C4-2B (cell line): ENCODE measurements around the gene SLC10A7.

Experiments used
- ZFX ChIP-seq: fragments of 450-650 bp; IDR thresholded peaks from 2 replicates; pipeline ENCODE4 v1.6.1; 2017
- TF ChIP-seq, protein P1 (sequence below): fragments of 450-650 bp; conservative IDR thresholded peaks from 2 replicates; pipeline ENCODE4 v1.5.1; 2017; ENCODE audit warnings: mild to moderate bottlenecking

DNA sequence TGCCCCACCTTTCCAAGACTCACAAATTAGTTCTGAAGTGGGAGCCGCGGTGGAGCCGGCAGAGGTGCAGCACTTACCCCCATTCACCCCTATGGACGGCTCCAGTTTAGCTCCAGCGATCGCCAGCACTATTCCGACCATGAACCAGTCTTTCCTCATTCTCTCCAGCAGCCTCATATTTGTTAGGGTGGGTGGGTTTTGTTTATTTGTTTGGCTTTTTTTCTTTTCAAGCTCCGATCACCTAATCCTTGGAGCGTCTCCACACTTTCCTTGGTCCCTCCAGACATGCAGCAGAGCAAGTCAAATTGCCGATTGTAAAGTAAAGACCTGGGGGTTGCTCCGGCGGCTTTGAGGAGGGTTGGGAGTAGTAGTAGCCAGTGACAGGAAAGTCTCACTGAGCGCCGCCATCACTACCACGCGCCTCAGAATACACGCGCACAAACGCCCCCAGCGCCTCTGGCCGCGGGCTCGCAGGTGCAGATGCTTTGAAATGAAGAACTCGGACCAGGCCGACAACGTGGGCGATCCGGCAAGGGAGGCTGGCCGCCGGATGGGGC, at the start of gene SLC10A7:
- TF ChIP-seq, protein P1, sequence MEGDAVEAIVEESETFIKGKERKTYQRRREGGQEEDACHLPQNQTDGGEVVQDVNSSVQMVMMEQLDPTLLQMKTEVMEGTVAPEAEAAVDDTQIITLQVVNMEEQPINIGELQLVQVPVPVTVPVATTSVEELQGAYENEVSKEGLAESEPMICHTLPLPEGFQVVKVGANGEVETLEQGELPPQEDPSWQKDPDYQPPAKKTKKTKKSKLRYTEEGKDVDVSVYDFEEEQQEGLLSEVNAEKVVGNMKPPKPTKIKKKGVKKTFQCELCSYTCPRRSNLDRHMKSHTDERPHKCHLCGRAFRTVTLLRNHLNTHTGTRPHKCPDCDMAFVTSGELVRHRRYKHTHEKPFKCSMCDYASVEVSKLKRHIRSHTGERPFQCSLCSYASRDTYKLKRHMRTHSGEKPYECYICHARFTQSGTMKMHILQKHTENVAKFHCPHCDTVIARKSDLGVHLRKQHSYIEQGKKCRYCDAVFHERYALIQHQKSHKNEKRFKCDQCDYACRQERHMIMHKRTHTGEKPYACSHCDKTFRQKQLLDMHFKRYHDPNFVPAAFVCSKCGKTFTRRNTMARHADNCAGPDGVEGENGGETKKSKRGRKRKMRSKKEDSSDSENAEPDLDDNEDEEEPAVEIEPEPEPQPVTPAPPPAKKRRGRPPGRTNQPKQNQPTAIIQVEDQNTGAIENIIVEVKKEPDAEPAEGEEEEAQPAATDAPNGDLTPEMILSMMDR, result no peak
- no peak for TF ChIP-seq ZFX
